NB4 (cell line): ENCODE results near the gene DDRGK1.

ENCODE experiments used
- POLR2A ChIP-seq: IDR thresholded peaks from 2 replicates; pipeline ENCODE4 v1.6.1; 2011; ENCODE audit warnings: mild to moderate bottlenecking; ENCODE audit not compliant: insufficient read length; ENCODE audit errors: extremely low read depth
- TF ChIP-seq, protein P1 (sequence below): IDR thresholded peaks from one replicate; pipeline ENCODE4 v1.5.1; 2012; ENCODE audit warnings: low read depth, low read length
- TF ChIP-seq, protein P2 (sequence below): IDR thresholded peaks from 2 replicates; pipeline ENCODE4 v1.6.1; 2011; ENCODE audit warnings: low read depth, low read length

DNA sequence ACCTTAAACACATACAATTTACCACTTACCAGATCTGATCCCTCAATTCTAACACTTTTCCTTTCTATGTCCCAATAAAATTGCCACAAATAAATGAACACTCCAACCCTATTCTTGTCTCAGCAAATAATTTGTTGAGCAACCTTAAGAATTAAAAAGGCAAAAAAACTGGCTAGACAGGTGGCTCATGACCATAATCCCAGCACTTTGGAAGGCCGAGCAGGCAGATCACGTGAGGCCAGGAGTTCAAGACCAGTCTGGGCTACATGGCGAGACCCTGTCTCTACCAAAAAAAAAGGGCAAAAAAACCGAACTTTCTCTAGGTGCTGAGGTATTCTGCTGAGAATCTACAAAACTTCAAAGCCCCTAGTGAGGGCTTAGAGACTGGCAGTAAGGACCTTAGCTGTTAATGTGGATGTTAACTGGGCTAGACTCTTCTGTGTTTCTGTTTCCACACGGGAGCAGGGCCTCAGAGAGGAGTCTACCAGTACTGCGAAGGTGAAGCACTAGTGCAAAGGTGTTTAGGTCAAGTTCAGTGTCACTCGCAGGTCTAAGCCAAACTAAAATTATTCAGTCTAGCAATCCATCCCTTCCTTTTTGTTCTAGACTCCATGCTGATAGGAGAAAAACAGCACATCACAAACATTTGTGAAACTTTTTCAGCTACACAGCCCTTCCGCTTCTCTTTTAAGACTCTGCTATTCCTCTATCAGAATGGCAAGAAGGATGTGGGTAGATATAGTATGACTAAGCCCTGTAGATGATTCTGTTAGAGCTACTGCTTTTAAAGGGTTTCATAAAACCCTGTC is 47.5 kb downstream of the DDRGK1 start:
- TF ChIP-seq, protein P1, sequence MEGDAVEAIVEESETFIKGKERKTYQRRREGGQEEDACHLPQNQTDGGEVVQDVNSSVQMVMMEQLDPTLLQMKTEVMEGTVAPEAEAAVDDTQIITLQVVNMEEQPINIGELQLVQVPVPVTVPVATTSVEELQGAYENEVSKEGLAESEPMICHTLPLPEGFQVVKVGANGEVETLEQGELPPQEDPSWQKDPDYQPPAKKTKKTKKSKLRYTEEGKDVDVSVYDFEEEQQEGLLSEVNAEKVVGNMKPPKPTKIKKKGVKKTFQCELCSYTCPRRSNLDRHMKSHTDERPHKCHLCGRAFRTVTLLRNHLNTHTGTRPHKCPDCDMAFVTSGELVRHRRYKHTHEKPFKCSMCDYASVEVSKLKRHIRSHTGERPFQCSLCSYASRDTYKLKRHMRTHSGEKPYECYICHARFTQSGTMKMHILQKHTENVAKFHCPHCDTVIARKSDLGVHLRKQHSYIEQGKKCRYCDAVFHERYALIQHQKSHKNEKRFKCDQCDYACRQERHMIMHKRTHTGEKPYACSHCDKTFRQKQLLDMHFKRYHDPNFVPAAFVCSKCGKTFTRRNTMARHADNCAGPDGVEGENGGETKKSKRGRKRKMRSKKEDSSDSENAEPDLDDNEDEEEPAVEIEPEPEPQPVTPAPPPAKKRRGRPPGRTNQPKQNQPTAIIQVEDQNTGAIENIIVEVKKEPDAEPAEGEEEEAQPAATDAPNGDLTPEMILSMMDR = no peak
- TF ChIP-seq, protein P2, sequence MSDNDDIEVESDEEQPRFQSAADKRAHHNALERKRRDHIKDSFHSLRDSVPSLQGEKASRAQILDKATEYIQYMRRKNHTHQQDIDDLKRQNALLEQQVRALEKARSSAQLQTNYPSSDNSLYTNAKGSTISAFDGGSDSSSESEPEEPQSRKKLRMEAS = no peak
- no peak for TF ChIP-seq POLR2A
